DMS53 treated with DMSO at 0.1 percent for 48 hours (cell line): ENCODE data around the gene FMO5.
A peak's percentile ranks its signal among the peaks of the same experiment; 100 is the strongest.
"Not testable (repeated sequence)": the region's sequence is repeated elsewhere in the genome, so short reads cannot be mapped to it uniquely, and the experiment has no call there.

Source experiments
- DNase-seq: peaks from one replicate; lab custom pipeline; 2025; ENCODE audit not compliant: unreplicated experiment; lab: John Stamatoyannopoulos, UW

The FMO5 gene

GRCh38 chr1:147209825-147210821 is 15.0 kb downstream of the FMO5 start:
- no peak for DNase-seq

GRCh38 chr1:147208619-147209018 is 16.5 kb downstream of the FMO5 start:
- DNase-seq: no peak

- no peak for DNase-seq
These were observed 17.9 kb downstream of the FMO5 start for GRCh38 chr1:147207192-147207591.

- DNase-seq: no peak
These were observed 21.1 kb downstream of the FMO5 start for GRCh38 chr1:147204080-147204479.

- no peak for DNase-seq
These were observed 22.6 kb downstream of the FMO5 start for GRCh38 chr1:147202576-147202975.

GRCh38 chr1:147201786-147202185 is 23.4 kb downstream of the FMO5 start:
- no peak for DNase-seq

- no peak for DNase-seq
These were observed 23.9 kb downstream of the FMO5 start for GRCh38 chr1:147201276-147201675.

GRCh38 chr1:147197324-147197723 is 27.8 kb downstream of the FMO5 start:
- not testable (repeated sequence) for DNase-seq

- no peak for DNase-seq
These were observed 35.6 kb downstream of the FMO5 start for GRCh38 chr1:147189514-147189913.

GRCh38 chr1:147185432-147185831 is 39.7 kb downstream of the FMO5 start:
- peak; percentile 90 for DNase-seq

GRCh38 chr1:147177611-147178380 is 47.3 kb downstream of the FMO5 start:
- no peak for DNase-seq

GRCh38 chr1:147172168-147173016 is 52.7 kb downstream of the FMO5 start, which contains the start of gene PRKAB2:
Gene PRKAB2 (minus strand): TSS chr1:147172470. CDS start chr1:147172144, 326 bp downstream.
- peak; percentile 93 for DNase-seq

GRCh38 chr1:147171399-147172167 is 53.6 kb downstream of the FMO5 start:
- DNase-seq: no peak

- DNase-seq: no peak
These were observed 55.1 kb downstream of the FMO5 start for GRCh38 chr1:147169840-147170674.

GRCh38 chr1:147169171-147169570 is 56.0 kb downstream of the FMO5 start:
- DNase-seq: no peak

- DNase-seq: no peak
These were observed 56.5 kb downstream of the FMO5 start for GRCh38 chr1:147168626-147169058.

- DNase-seq: no peak
These were observed 57.8 kb downstream of the FMO5 start for GRCh38 chr1:147167365-147167764.

- DNase-seq: no peak
These were observed 62.1 kb downstream of the FMO5 start for GRCh38 chr1:147163019-147163418.

GRCh38 chr1:147162093-147162492 is 63.0 kb downstream of the FMO5 start:
- DNase-seq: no peak
